ENCODE data around the gene PRKCE. TPM values are rescaled to one million over a fixed set of nuclear protein-coding genes. Genes with fewer than 3 reads are reported as not detected.

PRKCE gene
- total RNA-seq, 4 donors from 2014 or later: 10.9 to 19.6 (median 14.9) TPM

DNA sequence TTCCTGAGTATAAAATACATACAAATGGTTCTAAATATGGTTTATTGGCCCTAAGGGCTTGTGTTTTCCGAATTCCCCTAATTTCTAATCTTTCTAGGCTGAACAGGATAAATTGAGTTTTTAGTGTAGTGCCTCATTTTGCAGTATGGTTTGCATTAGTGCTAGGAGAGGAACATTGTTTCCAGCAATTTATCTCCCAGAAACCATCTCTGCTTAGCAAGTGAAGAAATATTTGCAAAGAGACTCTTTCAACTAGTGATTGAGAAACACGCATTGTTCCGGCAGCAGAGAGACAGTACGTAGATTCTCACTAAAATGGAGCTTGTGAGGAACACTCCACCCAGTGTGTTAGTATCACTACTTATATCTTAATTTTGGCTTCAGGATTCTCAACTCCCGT is 468.0 kb downstream of the PRKCE start:
- TF ChIP-seq, protein P1, sequence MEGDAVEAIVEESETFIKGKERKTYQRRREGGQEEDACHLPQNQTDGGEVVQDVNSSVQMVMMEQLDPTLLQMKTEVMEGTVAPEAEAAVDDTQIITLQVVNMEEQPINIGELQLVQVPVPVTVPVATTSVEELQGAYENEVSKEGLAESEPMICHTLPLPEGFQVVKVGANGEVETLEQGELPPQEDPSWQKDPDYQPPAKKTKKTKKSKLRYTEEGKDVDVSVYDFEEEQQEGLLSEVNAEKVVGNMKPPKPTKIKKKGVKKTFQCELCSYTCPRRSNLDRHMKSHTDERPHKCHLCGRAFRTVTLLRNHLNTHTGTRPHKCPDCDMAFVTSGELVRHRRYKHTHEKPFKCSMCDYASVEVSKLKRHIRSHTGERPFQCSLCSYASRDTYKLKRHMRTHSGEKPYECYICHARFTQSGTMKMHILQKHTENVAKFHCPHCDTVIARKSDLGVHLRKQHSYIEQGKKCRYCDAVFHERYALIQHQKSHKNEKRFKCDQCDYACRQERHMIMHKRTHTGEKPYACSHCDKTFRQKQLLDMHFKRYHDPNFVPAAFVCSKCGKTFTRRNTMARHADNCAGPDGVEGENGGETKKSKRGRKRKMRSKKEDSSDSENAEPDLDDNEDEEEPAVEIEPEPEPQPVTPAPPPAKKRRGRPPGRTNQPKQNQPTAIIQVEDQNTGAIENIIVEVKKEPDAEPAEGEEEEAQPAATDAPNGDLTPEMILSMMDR (IDR thresholded peaks at IDR 0.05; ENCODE audit: low read depth): no peak

- TF ChIP-seq, protein P1 (IDR thresholded peaks at IDR 0.05; ENCODE audit: low read depth): no peak
Measured at GRCh38 chr2:46120792-46121555, 469.5 kb downstream of the PRKCE start.

DNA sequence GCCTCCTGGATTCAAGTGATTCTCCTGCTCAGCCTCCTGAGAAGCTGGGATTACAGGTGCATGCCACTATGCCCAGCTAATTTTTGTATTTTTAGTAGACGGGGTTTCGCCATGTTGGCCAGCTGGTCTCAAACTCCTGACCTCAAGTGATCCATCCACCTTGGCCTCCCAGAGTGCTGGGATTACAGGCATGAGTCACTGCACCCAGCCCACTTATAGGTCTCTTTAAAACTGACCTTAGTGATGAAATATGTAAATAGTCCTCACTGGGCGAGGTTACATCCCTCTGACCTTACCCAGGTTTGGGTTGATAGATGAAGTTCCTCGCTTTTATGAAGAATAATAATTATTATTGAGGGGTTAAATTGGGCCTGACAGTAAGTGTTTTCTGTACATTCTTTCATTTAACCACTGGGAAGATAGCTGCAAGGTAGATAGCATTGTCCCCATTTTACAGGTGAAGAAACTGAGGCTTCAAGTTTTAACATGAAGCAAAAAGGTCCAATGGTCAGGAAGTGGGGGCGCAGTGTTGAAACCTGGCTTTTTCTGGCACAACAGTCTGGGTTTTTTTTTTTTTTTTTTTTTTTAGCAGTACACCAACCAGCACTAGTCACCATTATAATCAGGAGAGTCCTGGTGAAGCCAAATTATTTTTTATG is 471.0 kb downstream of the PRKCE start:
- TF ChIP-seq, protein P1 (IDR thresholded peaks at IDR 0.05; ENCODE audit: low read depth): no peak

- TF ChIP-seq, protein P1 (IDR thresholded peaks at IDR 0.05; ENCODE audit: low read depth): no peak
Measured at GRCh38 chr2:46123013-46123412, 471.5 kb downstream of the PRKCE start.

GRCh38 chr2:46125798-46126197 is 474.3 kb downstream of the PRKCE start:
- TF ChIP-seq, protein P1 (IDR thresholded peaks at IDR 0.05; ENCODE audit: low read depth): no peak

DNA sequence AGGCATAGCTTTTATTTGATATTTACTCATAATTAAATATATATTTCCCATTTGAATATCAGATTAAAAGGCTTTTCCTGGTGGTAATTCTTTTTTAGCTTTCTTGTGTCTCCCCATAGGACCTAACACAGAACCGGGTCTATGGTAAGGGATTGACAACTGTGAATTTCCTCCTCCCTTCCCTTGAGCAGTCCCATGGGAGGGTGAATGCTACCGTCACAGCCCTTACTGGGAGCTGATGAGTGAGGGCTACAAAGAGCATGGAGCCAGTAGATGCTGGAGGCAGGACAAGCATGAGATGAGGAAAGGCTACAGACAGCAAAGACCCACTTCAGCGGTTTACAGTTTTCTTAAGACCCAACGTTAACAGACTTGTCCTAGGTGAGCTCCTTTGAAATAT is 475.1 kb downstream of the PRKCE start:
- TF ChIP-seq, protein P1 (IDR thresholded peaks at IDR 0.05; ENCODE audit: low read depth): no peak

DNA sequence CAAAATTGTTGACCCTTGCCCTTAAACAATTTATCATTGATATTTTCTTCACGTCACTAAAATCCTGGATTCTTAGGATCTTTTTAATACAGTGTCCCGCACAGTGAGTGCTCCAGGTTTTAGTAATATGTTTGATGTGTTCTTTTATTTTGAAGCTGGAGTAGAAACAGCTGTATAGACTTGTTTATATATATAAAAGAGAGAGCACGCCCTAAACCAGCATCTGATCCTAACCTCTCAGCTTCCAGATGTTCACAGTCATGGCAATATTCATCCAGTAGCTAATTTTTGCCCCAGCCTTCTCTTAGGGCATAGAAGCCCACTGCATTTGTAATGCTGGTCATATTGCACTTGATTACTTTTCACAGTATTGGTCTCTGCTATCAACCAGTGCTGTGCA is 475.7 kb downstream of the PRKCE start:
- TF ChIP-seq, protein P1 (IDR thresholded peaks at IDR 0.05; ENCODE audit: low read depth): no peak
